Astrocyte (in vitro differentiated cells and primary cell): ENCODE results near the gene GLP1R.

Experiments
- EZH2 ChIP-seq: IDR thresholded peaks from 2 replicates; pipeline ENCODE4 v1.6.1; 2012; ENCODE audit warnings: mild to moderate bottlenecking, low read length, inconsistent platforms; ENCODE audit not compliant: insufficient read depth
- TF ChIP-seq, protein P1 (sequence below): IDR thresholded peaks from 2 replicates; pipeline ENCODE4 v1.5.1; 2011; ENCODE audit warnings: low read depth, mild to moderate bottlenecking, inconsistent platforms, low read length, moderate library complexity; ENCODE audit not compliant: insufficient read depth

DNA sequence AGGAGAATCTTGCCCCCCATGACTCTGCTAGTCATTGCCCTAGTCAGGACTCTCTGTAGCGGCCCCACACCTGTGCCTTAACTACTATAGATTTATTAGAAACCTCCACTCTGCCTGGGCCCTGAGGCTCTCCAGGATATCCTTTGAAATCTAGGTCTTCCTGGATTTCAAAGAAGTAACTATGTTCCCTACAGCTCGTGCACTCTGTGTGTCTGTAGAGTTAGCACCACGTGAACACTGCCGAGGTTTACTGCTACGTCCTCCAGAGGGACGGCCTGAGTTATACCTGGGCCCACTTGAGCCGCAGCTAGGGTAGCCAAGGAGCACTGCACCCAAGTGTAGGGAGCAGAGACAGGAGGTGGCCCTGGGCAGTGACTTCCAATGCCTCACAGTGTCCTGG lies 19.8 kb downstream of the GLP1R start:
- TF ChIP-seq, protein P1, sequence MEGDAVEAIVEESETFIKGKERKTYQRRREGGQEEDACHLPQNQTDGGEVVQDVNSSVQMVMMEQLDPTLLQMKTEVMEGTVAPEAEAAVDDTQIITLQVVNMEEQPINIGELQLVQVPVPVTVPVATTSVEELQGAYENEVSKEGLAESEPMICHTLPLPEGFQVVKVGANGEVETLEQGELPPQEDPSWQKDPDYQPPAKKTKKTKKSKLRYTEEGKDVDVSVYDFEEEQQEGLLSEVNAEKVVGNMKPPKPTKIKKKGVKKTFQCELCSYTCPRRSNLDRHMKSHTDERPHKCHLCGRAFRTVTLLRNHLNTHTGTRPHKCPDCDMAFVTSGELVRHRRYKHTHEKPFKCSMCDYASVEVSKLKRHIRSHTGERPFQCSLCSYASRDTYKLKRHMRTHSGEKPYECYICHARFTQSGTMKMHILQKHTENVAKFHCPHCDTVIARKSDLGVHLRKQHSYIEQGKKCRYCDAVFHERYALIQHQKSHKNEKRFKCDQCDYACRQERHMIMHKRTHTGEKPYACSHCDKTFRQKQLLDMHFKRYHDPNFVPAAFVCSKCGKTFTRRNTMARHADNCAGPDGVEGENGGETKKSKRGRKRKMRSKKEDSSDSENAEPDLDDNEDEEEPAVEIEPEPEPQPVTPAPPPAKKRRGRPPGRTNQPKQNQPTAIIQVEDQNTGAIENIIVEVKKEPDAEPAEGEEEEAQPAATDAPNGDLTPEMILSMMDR: no peak
- no peak for TF ChIP-seq EZH2
